ENCODE data around the gene RAB31. TPM values are rescaled to one million over a fixed set of nuclear protein-coding genes. Genes with fewer than 3 reads are reported as not detected.

Gene RAB31
- polyA plus RNA-seq, 1 of the 3 experiments (the other 2 are of a cell fraction): 23.0 TPM

DNA sequence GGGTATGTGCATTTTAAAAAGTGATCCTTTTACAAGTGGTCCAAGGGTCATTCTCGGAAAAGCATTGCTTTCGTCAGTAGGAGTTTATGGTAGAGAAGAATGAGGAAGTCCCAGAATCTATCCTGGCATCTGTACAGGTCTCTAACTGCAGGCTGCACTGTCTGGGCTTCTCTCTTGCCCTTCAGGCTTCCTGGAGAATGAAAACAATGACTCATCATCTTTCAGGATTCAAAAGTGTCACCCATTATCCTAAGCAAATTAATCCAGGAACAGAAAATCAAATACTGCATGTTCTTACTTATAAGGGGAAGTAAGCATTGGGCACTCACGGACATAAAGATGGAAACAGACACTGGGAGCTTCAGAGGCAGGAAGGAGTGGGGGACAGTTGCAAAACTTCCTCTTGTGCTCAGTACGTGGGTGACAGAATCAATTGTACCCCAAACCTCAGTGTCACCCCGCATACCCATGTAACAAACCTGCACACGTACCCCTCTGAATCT, 117.5 kb downstream of the RAB31 start (continued):
- no peak for TF ChIP-seq IRF3 (IDR thresholded peaks at IDR 0.05; ENCODE audit: low read depth, low read length)
- peak; percentile 65 for TF ChIP-seq TCF12 (IDR thresholded peaks at IDR 0.05)
- TF ChIP-seq ELF1 (IDR thresholded peaks at IDR 0.05): peak; percentile 94
- peak; percentile 50; the same call in 1 of the 2 replicates for TF ChIP-seq JUND (IDR thresholded peaks at IDR 0.05)

DNA sequence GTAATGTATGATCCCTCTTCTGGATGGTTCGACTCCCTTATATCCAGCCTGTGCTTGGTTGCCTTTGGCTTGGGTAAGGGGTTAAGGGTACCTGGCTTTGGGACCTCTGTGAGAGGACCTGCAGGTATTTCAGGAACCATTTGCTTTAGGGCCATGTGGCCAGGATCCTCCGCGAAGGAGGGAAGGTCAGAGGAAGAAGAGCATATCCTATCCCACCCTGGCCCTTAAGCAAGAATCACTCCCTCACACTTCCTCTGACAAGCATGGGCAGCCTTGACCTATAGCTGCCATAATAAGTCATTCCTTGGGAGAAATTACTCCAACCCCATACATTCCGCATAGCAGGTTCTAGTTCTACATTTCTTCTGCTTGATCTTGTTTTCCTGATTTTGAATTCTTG, 118.6 kb downstream of the RAB31 start:
- Histone ChIP-seq H3F3A (replicated peaks; ENCODE audit: insufficient read depth) (peaks cover 21% of the 10 kb centered on the region), H3K9ac (no peak overlapping the region), H3K36me3 (replicated peaks in 1 of 2; ENCODE audit: control insufficient read depth in 1 of 2, insufficient read depth in 2 of 2, low read length in 1 of 2) (no peaks in the 10 kb centered on the region), H3K9me3 (no peaks in the 10 kb centered on the region), H3K4me2 (no peak overlapping the region), H3K9me2 (no peaks in the 10 kb centered on the region), H3K4me3 (ENCODE audit: low read depth in 2 of 2, low read length in 1 of 2) (no peak overlapping the region), H3K79me2 (ENCODE audit: insufficient read depth) (peaks cover 15% of the 10 kb centered on the region; the same call in 1 of the 2 replicates), H3K4me1 (ENCODE audit: control insufficient read depth in 1 of 2, insufficient read depth in 2 of 2, low read depth in 1 of 2, low read length in 1 of 2) (peaks cover 10 to 44% of the 10 kb centered on the region in 2 experiments), H4K20me1 (ENCODE audit: insufficient read depth) (no peaks in the 10 kb centered on the region), H2AFZ (ENCODE audit: low read depth) (no peak overlapping the region), H3K27ac (ENCODE audit: low read depth in 2 of 2, low read length in 1 of 2) (peak overlapping the region in 1 of 2 experiments; percentile 94; a peak in 1 of 4 replicates), H3K27me3 (ENCODE audit: insufficient read depth) (no peaks in the 10 kb centered on the region)
- TF ChIP-seq, protein P1, sequence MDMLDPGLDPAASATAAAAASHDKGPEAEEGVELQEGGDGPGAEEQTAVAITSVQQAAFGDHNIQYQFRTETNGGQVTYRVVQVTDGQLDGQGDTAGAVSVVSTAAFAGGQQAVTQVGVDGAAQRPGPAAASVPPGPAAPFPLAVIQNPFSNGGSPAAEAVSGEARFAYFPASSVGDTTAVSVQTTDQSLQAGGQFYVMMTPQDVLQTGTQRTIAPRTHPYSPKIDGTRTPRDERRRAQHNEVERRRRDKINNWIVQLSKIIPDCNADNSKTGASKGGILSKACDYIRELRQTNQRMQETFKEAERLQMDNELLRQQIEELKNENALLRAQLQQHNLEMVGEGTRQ (IDR thresholded peaks at IDR 0.05; ENCODE audit: borderline replicate concordance, low read depth, low read length): no peak
- TF ChIP-seq PBX3 (IDR thresholded peaks at IDR 0.05): no peak
- TF ChIP-seq MXI1 (IDR thresholded peaks at IDR 0.05; ENCODE audit: low read depth, low read length): no peak
- TF ChIP-seq RXRA (IDR thresholded peaks at IDR 0.05; ENCODE audit: borderline replicate concordance, low read depth): no peak
- no peak for TF ChIP-seq NRF1 (IDR thresholded peaks at IDR 0.05; ENCODE audit: low read depth, low read length)
- TF ChIP-seq ELF1 (IDR thresholded peaks at IDR 0.05): no peak
- no peak for TF ChIP-seq JUND (IDR thresholded peaks at IDR 0.05)
- TF ChIP-seq, protein P2, sequence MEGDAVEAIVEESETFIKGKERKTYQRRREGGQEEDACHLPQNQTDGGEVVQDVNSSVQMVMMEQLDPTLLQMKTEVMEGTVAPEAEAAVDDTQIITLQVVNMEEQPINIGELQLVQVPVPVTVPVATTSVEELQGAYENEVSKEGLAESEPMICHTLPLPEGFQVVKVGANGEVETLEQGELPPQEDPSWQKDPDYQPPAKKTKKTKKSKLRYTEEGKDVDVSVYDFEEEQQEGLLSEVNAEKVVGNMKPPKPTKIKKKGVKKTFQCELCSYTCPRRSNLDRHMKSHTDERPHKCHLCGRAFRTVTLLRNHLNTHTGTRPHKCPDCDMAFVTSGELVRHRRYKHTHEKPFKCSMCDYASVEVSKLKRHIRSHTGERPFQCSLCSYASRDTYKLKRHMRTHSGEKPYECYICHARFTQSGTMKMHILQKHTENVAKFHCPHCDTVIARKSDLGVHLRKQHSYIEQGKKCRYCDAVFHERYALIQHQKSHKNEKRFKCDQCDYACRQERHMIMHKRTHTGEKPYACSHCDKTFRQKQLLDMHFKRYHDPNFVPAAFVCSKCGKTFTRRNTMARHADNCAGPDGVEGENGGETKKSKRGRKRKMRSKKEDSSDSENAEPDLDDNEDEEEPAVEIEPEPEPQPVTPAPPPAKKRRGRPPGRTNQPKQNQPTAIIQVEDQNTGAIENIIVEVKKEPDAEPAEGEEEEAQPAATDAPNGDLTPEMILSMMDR (IDR thresholded peaks at IDR 0.05): no peak
- TF ChIP-seq, protein P3, sequence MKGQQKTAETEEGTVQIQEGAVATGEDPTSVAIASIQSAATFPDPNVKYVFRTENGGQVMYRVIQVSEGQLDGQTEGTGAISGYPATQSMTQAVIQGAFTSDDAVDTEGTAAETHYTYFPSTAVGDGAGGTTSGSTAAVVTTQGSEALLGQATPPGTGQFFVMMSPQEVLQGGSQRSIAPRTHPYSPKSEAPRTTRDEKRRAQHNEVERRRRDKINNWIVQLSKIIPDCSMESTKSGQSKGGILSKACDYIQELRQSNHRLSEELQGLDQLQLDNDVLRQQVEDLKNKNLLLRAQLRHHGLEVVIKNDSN (IDR thresholded peaks at IDR 0.05; ENCODE audit: borderline replicate concordance, low read depth): no peak
- TF ChIP-seq GABPA (IDR thresholded peaks at IDR 0.05; ENCODE audit: low read depth): no peak
- CTCF ChIA-PET: interaction anchor here (1.4 kb wide), 1 partner anchor 9 kb away, joined by 4 read pairs; no protein-coding TSS in a partner anchor
- DNase-seq: no peak
- POLR2A ChIA-PET: no interaction called here
- WGBS (ENCODE audit: low lambda C conversion rate): 95% methylated on average over 2 of the region's 4 CpGs

All from SK-N-SH (cell line).